ENCODE measurements around the gene SH2D4B. TPM values are rescaled to one million over a fixed set of nuclear protein-coding genes. Genes with fewer than 3 reads are reported as not detected.

Gene SH2D4B
- total RNA-seq, 2 experiments from 2014 or later = 0.16 to 0.31 TPM

DNA sequence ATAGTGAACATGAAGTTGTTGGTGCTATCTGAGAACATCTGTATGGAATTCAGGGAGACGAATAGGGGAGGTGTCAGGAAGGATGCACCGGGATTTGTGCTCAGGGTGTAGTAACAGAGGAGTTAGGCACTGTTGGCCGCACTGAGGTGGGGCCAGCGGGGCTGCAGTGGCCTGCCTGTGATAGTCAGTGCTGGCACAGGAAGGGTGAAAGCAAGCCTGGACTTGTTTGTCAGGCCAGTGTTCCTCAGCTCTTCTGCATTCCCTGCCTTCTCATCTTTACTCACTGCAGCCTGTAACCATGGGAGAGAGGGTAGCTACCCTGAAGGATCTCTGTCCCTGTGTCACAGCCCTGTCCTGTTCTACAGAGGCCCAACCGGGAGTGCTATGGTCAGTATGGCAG lies 81.3 kb downstream of the SH2D4B start:
- H3K27me3 Mint-ChIP-seq = no peaks in the 10 kb centered on the region
- ChIA-PET POLR2A (no interaction called here), CTCF (no interaction called here)
- no peaks in the 10 kb centered on the region for H3K27me3 ChIP-seq (ENCODE audit: control insufficient read depth in 1 of 2, insufficient read depth in 2 of 2, low read length in 2 of 2)
- intact Hi-C loops (cut with DNase I, micrococcal nuclease) = no loop called here
- no peaks in the 10 kb centered on the region for H3K36me3 ChIP-seq (ENCODE audit: insufficient read depth, low read length)
- peaks cover 0 to 8% of the 10 kb centered on the region in 2 experiments for H3K9me3 ChIP-seq (ENCODE audit: control insufficient read depth in 1 of 2, insufficient read depth in 1 of 2, low read length in 2 of 2)
- DNase-seq = no peak
- no peaks in the 10 kb centered on the region for H3K9me3 Mint-ChIP-seq
- ATAC-seq (ENCODE audit: poor library complexity) = no peak
- H3K36me3 Mint-ChIP-seq (ENCODE audit: low read depth) = no peaks in the 10 kb centered on the region
- no peak overlapping the region for H3K4me3 Mint-ChIP-seq
- TF ChIP-seq, protein P1, sequence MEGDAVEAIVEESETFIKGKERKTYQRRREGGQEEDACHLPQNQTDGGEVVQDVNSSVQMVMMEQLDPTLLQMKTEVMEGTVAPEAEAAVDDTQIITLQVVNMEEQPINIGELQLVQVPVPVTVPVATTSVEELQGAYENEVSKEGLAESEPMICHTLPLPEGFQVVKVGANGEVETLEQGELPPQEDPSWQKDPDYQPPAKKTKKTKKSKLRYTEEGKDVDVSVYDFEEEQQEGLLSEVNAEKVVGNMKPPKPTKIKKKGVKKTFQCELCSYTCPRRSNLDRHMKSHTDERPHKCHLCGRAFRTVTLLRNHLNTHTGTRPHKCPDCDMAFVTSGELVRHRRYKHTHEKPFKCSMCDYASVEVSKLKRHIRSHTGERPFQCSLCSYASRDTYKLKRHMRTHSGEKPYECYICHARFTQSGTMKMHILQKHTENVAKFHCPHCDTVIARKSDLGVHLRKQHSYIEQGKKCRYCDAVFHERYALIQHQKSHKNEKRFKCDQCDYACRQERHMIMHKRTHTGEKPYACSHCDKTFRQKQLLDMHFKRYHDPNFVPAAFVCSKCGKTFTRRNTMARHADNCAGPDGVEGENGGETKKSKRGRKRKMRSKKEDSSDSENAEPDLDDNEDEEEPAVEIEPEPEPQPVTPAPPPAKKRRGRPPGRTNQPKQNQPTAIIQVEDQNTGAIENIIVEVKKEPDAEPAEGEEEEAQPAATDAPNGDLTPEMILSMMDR (IDR thresholded peaks at IDR 0.05) = no peak
- no peak overlapping the region for H3K27ac Mint-ChIP-seq
- no peak overlapping the region for H3K27ac ChIP-seq (ENCODE audit: low read depth in 1 of 2, low read length in 2 of 2)
- H3K4me1 Mint-ChIP-seq (ENCODE audit: low read depth) = no peaks in the 10 kb centered on the region
- H3K4me1 ChIP-seq (ENCODE audit: insufficient read depth, low read length) = no peaks in the 10 kb centered on the region
- H3K4me3 ChIP-seq (ENCODE audit: low read length) = no peak overlapping the region

DNA sequence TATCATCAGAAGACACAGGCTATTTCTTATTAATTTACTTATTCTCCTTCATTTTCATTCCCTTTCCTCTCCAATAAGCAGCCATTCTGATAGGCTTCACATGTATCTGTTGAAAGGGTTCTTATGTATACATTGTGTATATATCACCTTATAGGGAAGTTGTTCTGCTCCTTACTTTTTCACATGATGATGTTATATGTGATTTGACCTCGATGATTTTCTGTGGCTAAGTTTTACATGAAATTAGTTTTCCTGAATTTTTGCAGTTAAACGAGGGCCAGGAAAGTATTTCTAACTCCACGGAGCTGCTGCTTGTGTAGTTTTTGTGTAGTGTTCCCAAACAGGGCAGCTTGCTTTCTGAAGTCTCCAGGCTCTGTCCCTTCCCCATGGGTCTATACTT lies 84.5 kb downstream of the SH2D4B start:
- ChIA-PET POLR2A (no interaction called here), CTCF (no interaction called here)
- TF ChIP-seq, protein P1 (IDR thresholded peaks at IDR 0.05) = no peak
- Mint-ChIP-seq H3K9me3 (no peaks in the 10 kb centered on the region), H3K27ac (no peak overlapping the region), H3K27me3 (peaks cover 7% of the 10 kb centered on the region), H3K36me3 (ENCODE audit: low read depth) (no peaks in the 10 kb centered on the region), H3K4me3 (no peak overlapping the region), H3K4me1 (ENCODE audit: low read depth) (no peaks in the 10 kb centered on the region)
- H3K27ac ChIP-seq (ENCODE audit: low read depth in 1 of 2, low read length in 2 of 2) = no peak overlapping the region
- H3K27me3 ChIP-seq (ENCODE audit: control insufficient read depth in 1 of 2, insufficient read depth in 2 of 2, low read length in 2 of 2) = no peaks in the 10 kb centered on the region
- no peaks in the 10 kb centered on the region for H3K9me3 ChIP-seq (ENCODE audit: control insufficient read depth in 1 of 2, insufficient read depth in 1 of 2, low read length in 2 of 2)
- no peaks in the 10 kb centered on the region for H3K36me3 ChIP-seq (ENCODE audit: insufficient read depth, low read length)
- H3K4me3 ChIP-seq (ENCODE audit: low read length) = no peak overlapping the region
- ATAC-seq (ENCODE audit: poor library complexity) = no peak
- DNase-seq = no peak
- H3K4me1 ChIP-seq (ENCODE audit: insufficient read depth, low read length) = no peaks in the 10 kb centered on the region
- intact Hi-C loops (cut with DNase I, micrococcal nuclease) = no loop called here

DNA sequence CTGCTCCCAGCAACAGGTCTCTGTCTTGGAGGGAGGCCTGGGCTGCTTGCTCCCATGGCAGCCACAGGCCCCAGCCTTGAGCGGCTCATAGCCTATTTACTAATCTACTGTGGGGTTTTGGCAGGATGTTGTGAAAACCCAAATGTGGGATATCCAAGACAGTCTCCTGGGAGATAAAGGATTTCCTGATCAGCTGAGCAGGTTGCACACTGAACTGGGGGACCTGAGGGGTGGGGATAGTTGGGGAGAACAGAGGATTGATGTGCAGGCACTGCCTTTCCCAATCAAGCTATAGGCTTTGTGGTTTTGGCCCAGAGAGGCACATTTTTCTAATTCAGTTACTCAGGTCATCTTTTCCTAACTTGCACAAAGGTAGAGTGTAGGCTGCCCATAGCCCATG lies 92.6 kb downstream of the SH2D4B start:
- H3K36me3 ChIP-seq (ENCODE audit: insufficient read depth, low read length) = no peaks in the 10 kb centered on the region
- Mint-ChIP-seq H3K27ac (no peak overlapping the region), H3K27me3 (peaks cover 15% of the 10 kb centered on the region), H3K9me3 (no peaks in the 10 kb centered on the region), H3K4me3 (no peak overlapping the region), H3K4me1 (ENCODE audit: low read depth) (no peaks in the 10 kb centered on the region), H3K36me3 (ENCODE audit: low read depth) (no peaks in the 10 kb centered on the region)
- no peak overlapping the region for H3K4me3 ChIP-seq (ENCODE audit: low read length)
- ChIA-PET POLR2A (no interaction called here), CTCF (no interaction called here)
- no peaks in the 10 kb centered on the region for H3K27me3 ChIP-seq (ENCODE audit: control insufficient read depth in 1 of 2, insufficient read depth in 2 of 2, low read length in 2 of 2)
- H3K4me1 ChIP-seq (ENCODE audit: insufficient read depth, low read length) = no peaks in the 10 kb centered on the region
- intact Hi-C loops (cut with DNase I, micrococcal nuclease) = no loop called here
- DNase-seq (no peak), ATAC-seq (ENCODE audit: poor library complexity) (no peak)
- H3K9me3 ChIP-seq (ENCODE audit: control insufficient read depth in 1 of 2, insufficient read depth in 1 of 2, low read length in 2 of 2) = peaks cover 0 to 3% of the 10 kb centered on the region in 2 experiments
- TF ChIP-seq, protein P1 (IDR thresholded peaks at IDR 0.05) = no peak
- no peak overlapping the region for H3K27ac ChIP-seq (ENCODE audit: low read depth in 1 of 2, low read length in 2 of 2)
